HepG2 (cell line): ENCODE measurements around the gene DCAF6. TPM values are rescaled to one million over a fixed set of nuclear protein-coding genes. Genes with fewer than 3 reads are reported as not detected.

Experiments used
- ARHGAP35 ChIP-seq: sonication (generic); formaldehyde crosslinking; IDR thresholded peaks from 2 replicates; pipeline ENCODE4 v1.9.0; 2022; ENCODE audit warnings: mild to moderate bottlenecking, inconsistent platforms, moderate library complexity, missing genetic modification reagents, borderline replicate concordance
- ARNT ChIP-seq: fragments of 450-650 bp; IDR thresholded peaks from 2 replicates; pipeline ENCODE4 v1.6.1; 2017
- CREM ChIP-seq, 2 experiments: sonication (generic) in 1 of 2; formaldehyde crosslinking in 1 of 2; IDR thresholded peaks; 2 replicates each; pipeline versions ENCODE4 v1.4.0 to v1.6.1; 2016 to 2020; ENCODE audit warnings: antibody characterized with exemption in 1 of 2, mild to moderate bottlenecking in 1 of 2, missing genetic modification reagents in 1 of 2
- DRAP1 ChIP-seq: IDR thresholded peaks from 2 replicates; pipeline ENCODE4 v1.6.1; 2016; ENCODE audit warnings: missing genetic modification reagents, missing compliant biosample characterization
- EP300 ChIP-seq, 3 experiments: sonication (generic) in 1 of 3; formaldehyde crosslinking in 1 of 3; IDR thresholded peaks; 2 replicates each; pipeline versions ENCODE4 v1.5.1 to v1.6.1; 2011 to 2020; ENCODE audit warnings: low read depth in 2 of 3, low read length in 2 of 3, borderline replicate concordance in 1 of 3, improper control_type of control experiment in 1 of 3, mild to moderate bottlenecking in 1 of 3, missing genetic modification reagents in 1 of 3, moderate library complexity in 1 of 3
- FOSL2 ChIP-seq: sonication (generic); formaldehyde crosslinking; IDR thresholded peaks from 2 replicates; pipeline ENCODE4 v1.4.0; 2020; ENCODE audit warnings: missing genetic modification reagents
- HHEX ChIP-seq: IDR thresholded peaks from 2 replicates; pipeline ENCODE4 v1.6.1; 2016; ENCODE audit warnings: control low read depth
- HOMEZ ChIP-seq: IDR thresholded peaks from 2 replicates; pipeline ENCODE4 v1.6.1; 2016; ENCODE audit warnings: low read depth
- KMT2A ChIP-seq: sonication (generic); formaldehyde crosslinking; IDR thresholded peaks from 2 replicates; pipeline ENCODE4 v1.4.0; 2020; ENCODE audit warnings: missing genetic modification reagents
- NCOA5 ChIP-seq: sonication (generic); formaldehyde crosslinking; IDR thresholded peaks from 2 replicates; pipeline ENCODE4 v1.4.0; 2020; ENCODE audit warnings: missing genetic modification reagents
- NR0B2 ChIP-seq: sonication (generic); formaldehyde crosslinking; IDR thresholded peaks from 2 replicates; pipeline ENCODE4 v1.4.0; 2020; ENCODE audit warnings: mild to moderate bottlenecking, missing genetic modification reagents
- POLR2G ChIP-seq: fragments of 200-400 bp; formaldehyde crosslinking; IDR thresholded peaks from 2 replicates; pipeline ENCODE4 v1.6.1; 2018; ENCODE audit warnings: mild to moderate bottlenecking, low read depth, low read length, moderate library complexity
- RBM22 ChIP-seq: fragments of 200-400 bp; formaldehyde crosslinking; optimal IDR thresholded peaks from 2 replicates; pipeline ENCODE3; 2017; ENCODE audit warnings: mild to moderate bottlenecking, low read length, moderate library complexity
- ZFP37 ChIP-seq: sonication (generic); formaldehyde crosslinking; IDR thresholded peaks from 2 replicates; pipeline ENCODE4 v1.4.0; 2020; ENCODE audit warnings: missing genetic modification reagents, borderline replicate concordance
- ZFP41 ChIP-seq: sonication (generic); formaldehyde crosslinking; IDR thresholded peaks from 2 replicates; pipeline ENCODE4 v1.4.0; 2020; ENCODE audit warnings: mild to moderate bottlenecking, missing genetic modification reagents, borderline replicate concordance
- ZNF264 ChIP-seq: sonication (generic); formaldehyde crosslinking; IDR thresholded peaks from 2 replicates; pipeline ENCODE4 v1.4.0; 2020; ENCODE audit warnings: missing genetic modification reagents
- ZNF34 ChIP-seq: sonication (generic); formaldehyde crosslinking; IDR thresholded peaks from 2 replicates; pipeline ENCODE4 v1.4.0; 2020; ENCODE audit warnings: mild to moderate bottlenecking, missing genetic modification reagents, borderline replicate concordance
- ZNF513 ChIP-seq: sonication (generic); formaldehyde crosslinking; conservative IDR thresholded peaks from 2 replicates; pipeline ENCODE4 v1.5.0; 2020; ENCODE audit warnings: missing genetic modification reagents
- ZNF672 ChIP-seq: sonication (generic); formaldehyde crosslinking; IDR thresholded peaks from 2 replicates; pipeline ENCODE4 v1.8.1; 2022; ENCODE audit warnings: missing genetic modification reagents
- ZNF704 ChIP-seq: sonication (generic); formaldehyde crosslinking; IDR thresholded peaks from 2 replicates; pipeline ENCODE4 v1.8.1; 2023; ENCODE audit warnings: mild to moderate bottlenecking, inconsistent platforms, moderate library complexity, missing genetic modification reagents, borderline replicate concordance
- ZSCAN20 ChIP-seq: sonication (generic); formaldehyde crosslinking; IDR thresholded peaks from 2 replicates; pipeline ENCODE4 v1.4.0; 2020; ENCODE audit warnings: missing genetic modification reagents, mild to moderate bottlenecking, borderline replicate concordance
- polyA plus RNA-seq, 8 experiments: library from polyadenylated mRNA; depleted of rRNA in 3 of 8; stranded (reverse) in 7 of 8; unstranded in 1 of 8; fragments of >200 nt; fragmentation: Illumina TruSeq in 4 of 8; extraction: Trizol in 4 of 8; gene quantifications; 2 replicates each; pipeline versions ENCODE4 v1.2.1 to v1.2.3, GENCODE V29; 2011 to 2016; ENCODE audit warnings: low read depth in 4 of 8, missing spikeins in 1 of 8, mixed read lengths in 1 of 8; ENCODE audit not compliant: insufficient read depth in 1 of 8
- total RNA-seq, 5 experiments: library from RNA; depleted of rRNA; stranded (reverse); fragments of >200 nt; fragmentation: Illumina TruSeq; extraction: Trizol; gene quantifications; 2 replicates each; pipeline ENCODE4 v1.2.3, GENCODE V29; 2016; ENCODE audit warnings: low read depth in 1 of 5

Gene DCAF6
- total and polyA plus RNA-seq, 2 of the 13 experiments (the other 11 are each of a cell fraction or from before 2014, with no cell fraction given): 24.7 to 33.7 TPM

GRCh38 chr1:167916766-167917511 is 19.5 kb upstream of the DCAF6 start (continued):
- peak; percentile 24; the same call in 1 of the 2 replicates for TF ChIP-seq FOSL2
- TF ChIP-seq RBM22: no peak
- TF ChIP-seq NCOA5 (CRISPR knock-in tag): no peak
- peak; percentile 64; the same call in 1 of the 2 replicates for TF ChIP-seq ZNF264
- TF ChIP-seq POLR2G: no peak
- no peak for TF ChIP-seq NR0B2
- peak in 1 of 2 experiments; percentile 37; a peak in 2 of 4 replicates for TF ChIP-seq EP300 (IDR thresholded peaks at IDR 0.05; ENCODE audit: low read depth in 2 of 2, low read length in 2 of 2)
- no peak for TF ChIP-seq EP300 (CRISPR knock-in tag; IDR thresholded peaks at IDR 0.05; ENCODE audit: borderline replicate concordance)
- no peak for TF ChIP-seq ZFP37 (CRISPR knock-in tag)
- peak; percentile 51; the same call in 1 of the 2 replicates for TF ChIP-seq CREM (IDR thresholded peaks at IDR 0.05)
- no peak for TF ChIP-seq CREM (CRISPR knock-in tag; IDR thresholded peaks at IDR 0.05)
- peak; percentile 31; the same call in 1 of the 2 replicates for TF ChIP-seq DRAP1 (CRISPR knock-in tag)
- no peak for TF ChIP-seq ZNF34
- no peak for TF ChIP-seq ARHGAP35
- TF ChIP-seq HHEX (CRISPR knock-in tag): no peak
- no peak for TF ChIP-seq ZSCAN20
- no peak for TF ChIP-seq ARNT
- TF ChIP-seq ZFP41 (CRISPR knock-in tag): no peak
- no peak for TF ChIP-seq ZNF704 (CRISPR knock-in tag)
- TF ChIP-seq HOMEZ (CRISPR knock-in tag): 0 out of 2 replicates have a peak, but pooled peaks have one; percentile 51
- TF ChIP-seq KMT2A (CRISPR knock-in tag): peak; percentile 21; the same call in 1 of the 2 replicates
- no peak for TF ChIP-seq ZNF672
- no peak for TF ChIP-seq ZNF513 (CRISPR knock-in tag)
